Measurements from ENCODE around the gene BCR.

BCR gene

DNA sequence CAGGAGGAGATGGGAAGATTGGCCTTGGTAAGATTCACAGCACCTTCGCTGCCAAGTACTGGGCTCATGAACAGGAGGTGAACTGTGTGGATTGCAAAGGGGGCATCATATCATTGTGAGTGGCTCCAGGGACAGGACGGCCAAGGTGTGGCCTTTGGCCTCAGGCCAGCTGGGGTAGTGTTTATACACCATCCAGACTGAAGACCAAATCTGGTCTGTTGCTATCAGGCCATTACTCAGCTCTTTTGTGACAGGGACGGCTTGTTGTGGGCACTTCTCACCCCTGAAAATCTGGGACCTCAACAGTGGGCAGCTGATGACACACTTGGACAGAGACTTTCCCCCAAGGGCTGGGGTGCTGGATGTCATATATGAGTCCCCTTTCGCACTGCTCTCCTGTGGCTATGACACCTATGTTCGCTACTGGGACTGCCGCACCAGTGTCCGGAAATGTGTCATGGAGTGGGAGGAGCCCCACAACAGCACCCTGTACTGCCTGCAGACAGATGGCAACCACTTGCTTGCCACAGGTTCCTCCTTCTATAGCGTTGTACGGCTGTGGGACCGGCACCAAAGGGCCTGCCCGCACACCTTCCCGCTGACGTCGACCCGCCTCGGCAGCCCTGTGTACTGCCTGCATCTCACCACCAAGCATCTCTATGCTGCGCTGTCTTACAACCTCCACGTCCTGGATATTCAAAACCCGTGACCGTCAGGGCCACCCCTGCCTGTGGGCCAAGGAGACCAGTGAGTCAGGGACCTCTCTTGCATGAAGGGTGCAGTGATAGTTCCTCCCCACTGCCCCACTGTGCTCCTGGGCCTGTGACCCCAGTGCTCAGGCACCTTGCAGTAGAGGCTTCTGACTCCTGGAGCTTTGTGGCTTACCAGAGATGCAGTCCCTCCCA, 83.6 kb downstream of the BCR start:
- no peak for DNase-seq

DNA sequence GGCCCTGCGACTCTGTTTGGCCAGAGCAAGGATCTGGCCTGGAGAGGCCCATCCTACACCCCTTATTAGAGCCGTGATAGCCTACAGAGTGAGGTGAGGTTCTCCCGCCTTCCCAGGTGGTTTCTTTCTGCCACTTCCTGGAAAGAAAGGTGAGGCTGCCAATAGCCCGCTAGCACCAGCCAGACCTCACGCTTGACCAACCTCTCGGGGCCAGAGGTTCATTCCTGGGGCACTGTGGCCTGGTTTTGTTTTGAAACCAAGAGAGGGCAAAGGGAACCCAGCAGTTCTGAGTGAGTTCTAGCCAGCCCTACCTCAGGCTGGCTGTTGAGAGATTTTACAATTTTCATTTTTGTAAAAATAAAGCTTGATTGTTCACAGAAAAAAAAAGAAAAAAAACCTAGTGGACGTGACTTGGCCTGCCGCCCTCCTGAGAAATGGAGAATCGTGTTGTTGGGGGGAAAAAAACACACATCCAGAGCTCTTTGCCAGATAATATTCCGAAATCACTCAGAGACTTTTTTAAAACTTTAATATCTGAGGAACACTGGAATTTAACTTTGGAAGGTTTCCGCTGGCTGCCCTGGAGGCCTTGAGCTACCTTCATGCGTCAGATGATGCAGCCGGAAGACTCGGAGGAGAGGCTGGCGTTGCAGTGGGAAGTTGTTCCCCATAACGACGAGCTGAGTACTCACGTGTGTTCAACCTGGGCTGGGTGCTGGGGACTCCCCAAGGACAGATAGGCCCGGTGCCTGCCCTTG, 84.5 kb downstream of the BCR start:
- no peak for DNase-seq

DNA sequence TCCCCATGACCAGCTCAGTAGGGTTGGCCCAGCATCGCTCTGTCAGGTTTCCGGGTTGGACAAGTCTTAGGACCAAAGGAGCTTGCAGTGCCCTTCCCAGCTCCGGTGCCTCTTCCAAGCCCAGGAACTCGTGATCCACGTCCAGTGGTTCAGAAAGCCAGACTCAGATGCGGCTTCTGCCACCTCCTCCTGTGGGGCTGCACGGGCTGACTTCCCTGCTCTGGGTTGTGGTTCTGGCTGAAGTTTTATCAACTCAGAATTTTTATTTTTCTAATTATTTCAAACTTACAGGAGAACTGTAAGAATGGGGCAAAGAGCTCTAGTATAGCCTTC, 85.0 kb downstream of the BCR start:
- DNase-seq, result no peak

DNA sequence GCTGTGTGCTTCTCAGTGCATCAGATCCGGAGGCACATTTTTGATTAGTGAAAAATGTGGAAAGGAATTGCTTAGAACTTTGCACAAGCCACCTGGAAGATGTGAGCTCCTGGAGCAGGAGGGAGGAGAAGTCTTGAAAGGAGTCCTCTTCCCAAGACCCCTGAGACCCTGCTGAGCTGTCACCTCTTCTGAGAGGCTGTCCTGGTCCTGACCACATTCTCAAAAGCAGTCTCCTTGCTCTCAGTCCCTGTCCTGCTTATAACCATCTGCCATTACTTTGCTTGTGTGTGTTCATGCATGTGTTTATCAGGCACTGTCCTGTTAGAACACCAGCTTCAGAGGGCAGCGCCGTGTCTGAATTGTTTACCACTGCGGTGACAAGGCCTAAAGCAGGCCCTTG, 86.5 kb downstream of the BCR start:
- no peak for DNase-seq

DNA sequence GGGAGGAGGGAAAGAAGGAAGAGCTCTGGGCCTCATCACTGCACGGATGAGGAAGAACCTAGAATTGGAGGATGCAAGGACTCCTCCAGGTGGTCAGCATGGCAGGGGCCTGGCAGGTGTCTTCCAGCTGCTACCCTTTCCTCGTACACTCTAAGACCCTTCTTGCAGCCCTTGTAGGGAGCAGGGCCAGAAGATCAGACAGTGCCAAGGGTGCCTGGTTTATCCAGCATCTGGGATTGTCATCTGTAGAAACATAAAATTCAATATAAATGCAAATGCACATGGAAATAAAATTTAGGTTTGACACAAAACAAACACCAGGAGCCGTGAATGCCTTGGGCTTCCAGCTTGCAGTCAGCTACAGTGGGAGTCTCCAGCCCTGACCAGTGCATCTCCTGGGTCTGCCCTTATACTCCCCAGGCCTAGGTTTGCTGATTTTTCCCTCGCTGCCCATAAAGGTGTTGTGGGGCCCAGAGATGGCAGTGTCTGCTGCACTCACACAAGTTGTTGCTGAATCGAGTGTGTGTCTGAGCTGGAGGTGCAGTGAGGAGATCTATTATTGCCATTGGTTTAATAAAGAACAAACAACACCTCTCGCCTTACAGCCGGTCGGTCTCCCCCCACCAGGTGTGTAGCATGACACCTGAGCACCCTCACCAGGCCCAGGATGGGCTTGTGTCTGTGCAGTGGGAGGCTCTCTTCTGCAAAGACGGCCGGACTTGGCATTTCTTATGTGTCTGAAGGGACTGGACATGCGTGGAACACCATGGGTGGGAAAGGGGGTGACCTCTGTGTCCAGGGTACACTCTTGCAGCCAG, 87.1 kb downstream of the BCR start:
- DNase-seq, result no peak

DNA sequence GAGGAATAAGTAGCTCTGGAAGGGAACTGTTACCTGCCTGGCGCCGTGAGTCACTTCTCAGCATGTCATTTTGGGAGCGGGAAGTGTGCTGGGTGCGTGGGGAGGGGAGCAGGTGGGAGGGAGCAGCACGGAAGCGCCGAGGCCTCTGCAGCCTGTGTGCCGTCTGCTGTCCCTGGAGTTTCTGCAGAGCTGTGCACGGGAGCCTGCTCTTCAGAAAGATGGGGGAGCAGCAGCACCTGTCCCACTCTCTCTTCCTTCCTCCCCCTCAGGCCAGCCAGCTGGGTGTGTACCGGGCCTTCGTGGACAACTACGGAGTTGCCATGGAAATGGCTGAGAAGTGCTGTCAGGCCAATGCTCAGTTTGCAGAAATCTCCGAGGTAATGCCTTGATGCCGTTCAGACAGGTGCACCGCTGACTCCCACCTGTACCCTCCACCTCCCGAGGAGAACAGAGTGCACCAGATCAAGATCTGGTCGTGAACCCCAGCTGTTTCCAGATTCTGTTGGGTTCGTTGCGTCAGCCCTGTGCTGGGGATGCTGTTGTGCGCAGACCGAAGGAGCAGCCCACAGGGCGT, 87.9 kb downstream of the BCR start:
- no peak for DNase-seq

DNA sequence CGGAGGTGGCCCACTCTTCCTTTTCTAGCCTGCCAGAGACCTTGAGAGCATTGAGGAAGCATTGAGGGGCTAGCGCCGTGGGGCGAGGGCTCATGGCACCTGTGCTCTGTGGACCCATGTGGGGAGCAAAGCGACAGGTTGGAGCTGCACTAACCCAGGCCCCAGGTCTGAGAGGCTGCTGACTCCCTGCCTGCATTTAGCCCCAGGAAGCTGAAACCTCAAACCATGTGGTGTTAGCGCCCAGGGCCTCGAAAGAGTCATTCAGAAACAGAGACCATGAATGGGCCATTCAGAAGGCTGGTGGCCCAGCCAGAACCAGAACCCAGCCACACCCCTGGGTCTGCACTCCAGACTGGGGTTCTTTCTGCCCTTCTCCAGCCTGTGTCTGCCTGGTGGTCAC, 88.6 kb downstream of the BCR start:
- no peak for DNase-seq

DNA sequence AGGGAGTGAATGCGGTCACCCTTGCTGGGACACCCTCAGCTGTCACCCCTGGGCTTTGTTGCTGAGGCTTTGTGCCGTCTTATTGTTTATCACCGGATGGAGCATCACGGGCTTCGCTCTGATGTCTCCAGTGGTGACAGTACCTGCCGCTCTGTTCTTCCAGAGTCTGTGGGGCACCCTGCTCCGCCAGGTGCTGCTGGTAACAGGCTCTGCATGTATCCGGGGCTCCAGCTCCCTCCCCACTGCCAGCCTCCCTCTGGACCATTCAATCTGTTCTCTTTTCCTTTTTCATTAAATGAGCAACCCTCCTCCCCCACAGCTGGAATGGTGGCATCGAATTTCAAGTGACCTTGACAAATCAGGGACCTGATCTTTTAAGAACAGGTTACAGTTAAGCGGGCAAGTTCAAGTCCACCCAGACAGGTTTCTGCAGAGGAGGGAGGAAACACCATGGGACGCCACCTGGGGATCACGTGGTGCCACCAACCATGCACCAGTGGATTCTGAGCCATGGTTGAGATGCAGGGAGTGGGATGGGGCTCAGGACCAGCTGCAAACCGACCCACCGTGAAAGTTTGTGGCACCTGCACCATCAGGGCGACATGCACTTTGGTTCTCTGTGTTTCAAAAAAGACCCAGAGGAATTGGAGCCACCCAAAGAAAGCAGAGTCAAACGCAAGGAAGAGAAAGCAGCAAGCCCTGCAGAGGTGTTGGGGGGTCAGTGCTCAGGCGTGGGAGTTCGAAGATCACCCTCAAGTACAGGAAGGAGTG, 89.3 kb downstream of the BCR start:
- DNase-seq, result no peak

DNA sequence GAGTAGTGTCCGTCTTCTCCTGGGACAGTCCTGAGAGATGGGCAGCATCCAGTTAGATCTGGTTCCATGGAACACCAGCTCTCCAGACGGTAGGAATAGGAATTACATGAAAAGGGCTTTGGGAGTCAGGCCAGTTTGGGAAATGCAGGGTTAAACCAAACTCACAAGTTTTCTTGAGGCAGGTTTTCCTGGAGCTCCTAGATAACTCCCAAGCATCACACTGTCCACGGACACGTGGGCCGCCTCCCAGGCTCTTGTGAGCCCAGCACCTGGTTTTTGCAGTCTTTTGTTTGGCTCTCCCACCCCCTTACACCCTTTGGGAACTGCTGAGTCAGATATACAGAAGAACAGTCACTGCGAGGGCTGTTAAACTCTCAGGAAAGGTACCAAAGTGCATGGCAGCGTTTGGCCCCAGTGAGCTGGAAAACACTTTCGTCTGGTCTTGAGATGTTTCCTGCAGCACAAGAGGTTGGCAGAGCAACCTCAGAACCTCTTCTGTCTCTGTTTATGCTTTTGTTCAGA, 90.0 kb downstream of the BCR start:
- no peak for DNase-seq

DNA sequence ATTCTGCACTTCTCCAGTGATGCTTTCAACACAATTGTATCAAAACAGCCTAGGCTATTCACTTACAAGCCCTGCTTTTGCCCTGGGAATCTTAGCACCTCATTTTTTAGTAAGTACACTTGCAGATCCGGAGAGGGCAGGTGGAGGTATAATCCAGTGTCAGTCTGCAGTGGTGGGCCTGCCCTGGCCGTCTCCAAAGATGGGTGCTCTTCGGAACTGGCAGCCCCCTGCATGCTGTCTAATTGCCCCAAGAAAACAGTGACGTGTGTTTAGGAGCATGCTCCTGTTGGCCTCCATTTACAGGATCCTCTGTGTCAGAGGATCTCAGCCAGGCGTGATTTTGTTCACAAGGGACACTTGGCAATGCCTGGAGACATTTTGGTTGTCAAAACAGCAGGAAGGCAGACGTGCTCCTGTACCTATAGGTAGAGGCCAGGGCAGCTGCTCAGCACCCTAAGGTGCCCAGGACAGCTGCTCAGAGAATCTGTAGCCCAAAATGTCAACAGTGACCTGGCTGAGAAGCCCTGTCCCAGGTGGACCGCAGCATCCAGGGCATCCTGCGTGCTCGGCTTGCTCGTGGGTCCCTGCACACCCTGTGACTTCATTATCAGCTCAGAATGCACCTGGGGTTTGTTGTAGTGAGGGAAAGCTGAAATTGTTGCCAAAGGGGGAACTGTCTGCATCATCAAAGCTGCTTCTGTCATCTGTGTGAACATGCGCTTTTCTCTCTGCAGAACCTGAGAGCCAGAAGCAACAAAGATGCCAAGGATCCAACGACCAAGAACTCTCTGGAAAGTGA, 90.7 kb downstream of the BCR start:
- no peak for DNase-seq

DNA sequence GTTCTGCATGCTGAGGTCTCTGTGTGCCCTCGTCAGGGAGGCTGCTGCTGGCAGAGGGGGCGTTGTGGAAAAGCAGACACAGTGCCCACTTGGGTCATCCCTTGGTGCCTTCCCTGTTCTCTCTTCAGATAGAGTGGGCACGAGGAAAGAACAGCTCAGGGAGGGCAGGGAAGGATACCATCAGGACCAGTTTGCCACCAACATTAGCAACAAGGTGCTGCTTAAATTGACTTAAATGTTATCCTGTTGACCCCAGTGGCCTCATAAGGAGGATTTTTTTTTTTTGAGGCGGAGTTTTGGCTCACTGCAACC, 91.2 kb downstream of the BCR start:
- DNase-seq, result no peak

DNA sequence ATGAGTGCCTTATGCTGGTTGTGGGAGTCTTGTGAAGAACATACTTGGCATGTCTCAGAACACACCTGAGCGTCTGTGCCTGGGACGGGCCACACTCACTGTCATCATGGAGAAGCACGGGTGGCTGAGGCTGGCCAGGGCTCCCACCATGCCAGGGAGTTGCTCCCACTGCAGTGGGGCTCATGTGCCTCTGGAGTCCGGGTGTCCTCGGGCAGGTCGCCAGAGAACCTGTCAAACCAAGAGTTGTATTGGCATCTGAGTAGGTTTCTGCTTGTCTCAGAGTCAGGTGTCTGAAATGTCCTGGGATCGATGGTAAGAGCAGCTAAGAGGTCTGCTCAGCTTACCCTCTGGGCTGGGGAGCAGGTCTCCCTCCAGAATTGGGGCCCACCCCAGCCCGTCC, 92.1 kb downstream of the BCR start:
- DNase-seq, result no peak

DNA sequence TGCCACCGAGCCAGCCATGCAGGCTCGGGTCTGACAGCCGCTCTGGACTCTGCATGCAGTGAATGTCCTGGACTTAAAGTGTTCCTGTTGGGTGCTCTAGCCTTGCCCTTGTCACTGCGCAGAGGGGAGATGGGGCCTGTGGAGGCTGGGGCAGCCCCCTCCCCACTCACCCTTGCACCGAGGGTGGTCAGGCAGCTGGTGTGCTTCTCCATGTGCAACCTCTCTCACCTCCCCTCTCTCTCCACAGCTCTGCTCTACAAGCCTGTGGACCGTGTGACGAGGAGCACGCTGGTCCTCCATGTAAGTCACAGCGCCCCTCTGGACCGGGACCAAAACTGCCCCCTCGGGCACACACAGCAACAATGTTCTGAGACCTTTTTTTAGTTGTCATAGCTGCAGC, 92.5 kb downstream of the BCR start:
- DNase-seq, result no peak

DNA sequence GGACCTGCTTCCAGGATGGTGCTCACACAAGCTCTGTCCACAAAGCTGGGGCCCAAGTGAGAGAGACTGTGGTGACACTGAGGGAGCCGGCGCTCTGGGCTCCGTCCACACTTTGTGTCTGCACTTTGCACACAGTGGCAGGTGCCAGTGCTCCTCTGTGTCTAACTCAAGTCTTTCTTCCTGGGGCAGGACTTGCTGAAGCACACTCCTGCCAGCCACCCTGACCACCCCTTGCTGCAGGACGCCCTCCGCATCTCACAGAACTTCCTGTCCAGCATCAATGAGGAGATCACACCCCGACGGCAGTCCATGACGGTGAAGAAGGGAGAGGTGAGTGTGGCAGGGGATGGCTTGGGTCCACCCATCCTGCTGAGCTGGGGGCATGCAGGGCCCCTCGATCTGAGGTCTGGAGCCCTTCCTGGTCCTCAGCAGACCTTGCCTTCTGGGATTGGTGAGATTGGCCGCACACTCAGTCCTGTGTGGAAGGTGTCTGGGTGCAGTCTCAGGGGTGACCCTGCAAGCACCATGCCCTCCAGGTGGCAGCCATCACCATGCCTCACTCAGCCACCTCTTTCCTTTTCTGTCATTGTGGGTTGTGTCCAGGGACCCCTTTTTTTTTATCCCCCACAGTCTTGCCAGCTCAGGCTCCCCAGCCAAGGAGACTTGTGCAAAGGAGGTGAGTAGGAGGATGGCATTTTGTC, 93.3 kb downstream of the BCR start:
- no peak for DNase-seq

DNA sequence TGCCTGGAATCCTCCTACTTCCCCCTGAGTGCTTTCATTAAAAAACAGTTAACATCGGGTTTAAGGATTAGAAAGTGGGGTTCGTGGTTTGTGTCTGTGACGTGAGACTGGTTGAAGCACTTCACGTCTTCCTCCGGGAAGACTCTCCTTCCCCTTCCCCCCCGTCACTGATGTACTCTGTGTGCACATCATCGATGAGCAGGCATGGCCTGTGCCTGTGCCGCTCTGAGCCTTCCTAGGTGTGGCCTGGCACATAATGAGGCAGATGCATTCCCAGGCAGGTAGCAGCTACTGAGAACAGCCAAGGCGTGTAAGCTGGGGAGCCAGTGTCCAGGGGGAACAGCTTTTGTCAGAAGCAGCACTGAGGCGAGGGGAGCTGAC, 93.8 kb downstream of the BCR start:
- DNase-seq, result no peak

DNA sequence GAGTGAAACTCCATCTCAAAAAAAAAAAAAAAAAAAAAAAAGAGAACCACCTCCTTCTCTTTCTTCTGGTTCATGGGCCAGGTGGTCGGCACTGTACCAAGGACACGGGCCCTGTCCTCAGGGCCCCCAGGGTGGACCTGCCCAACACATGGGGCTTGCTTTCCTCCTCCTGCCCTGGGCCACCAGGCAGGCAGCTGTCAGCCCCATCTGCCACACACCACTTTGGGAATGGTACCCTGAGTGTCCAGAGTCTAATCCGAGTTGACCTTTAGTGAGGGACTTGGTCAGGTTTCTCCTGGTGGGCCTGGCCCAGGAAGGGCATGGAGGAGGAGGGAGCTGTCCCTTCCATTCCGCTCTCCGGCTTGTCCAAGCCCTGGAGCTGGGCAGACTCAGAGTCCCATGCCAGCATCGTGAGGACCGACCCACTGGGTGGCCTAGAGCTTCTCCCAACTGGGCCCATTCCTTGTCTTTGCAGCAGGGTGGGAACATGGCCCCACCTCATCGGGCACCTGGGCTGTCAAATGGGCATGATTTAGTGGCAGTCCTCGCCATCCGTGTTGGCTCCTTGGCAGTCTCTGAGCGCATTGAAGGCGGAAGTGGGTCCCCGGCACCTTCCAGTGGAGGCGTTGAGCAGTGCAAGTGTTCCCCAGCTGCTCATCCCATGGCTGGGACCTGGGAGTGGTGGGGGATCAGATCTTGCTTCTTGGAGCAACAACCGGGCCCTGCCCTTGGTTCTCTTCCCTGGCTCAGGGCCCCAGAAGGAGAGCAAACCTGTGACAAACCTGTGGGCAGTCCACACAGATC, 94.8 kb downstream of the BCR start:
- DNase-seq, result no peak

DNA sequence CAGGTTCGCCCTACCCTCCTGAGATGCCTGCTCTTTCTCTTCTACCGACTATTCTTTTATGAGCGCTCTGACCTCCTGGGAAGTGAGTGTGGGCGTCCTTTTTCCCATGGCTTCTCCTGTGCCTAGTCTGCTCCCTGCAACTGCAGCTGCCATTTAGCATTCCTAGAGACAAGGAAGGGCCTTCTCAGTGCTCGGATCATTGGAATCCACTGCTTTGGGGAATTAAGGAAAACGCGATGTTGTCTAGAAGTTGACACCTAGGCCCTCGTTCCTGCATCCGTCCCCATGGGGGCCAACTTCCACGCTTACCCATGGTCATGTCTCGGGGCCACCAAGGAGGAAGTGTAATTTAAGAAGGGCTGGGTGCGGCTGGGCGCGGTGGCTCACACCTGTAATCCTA, 95.4 kb downstream of the BCR start:
- no peak for DNase-seq

DNA sequence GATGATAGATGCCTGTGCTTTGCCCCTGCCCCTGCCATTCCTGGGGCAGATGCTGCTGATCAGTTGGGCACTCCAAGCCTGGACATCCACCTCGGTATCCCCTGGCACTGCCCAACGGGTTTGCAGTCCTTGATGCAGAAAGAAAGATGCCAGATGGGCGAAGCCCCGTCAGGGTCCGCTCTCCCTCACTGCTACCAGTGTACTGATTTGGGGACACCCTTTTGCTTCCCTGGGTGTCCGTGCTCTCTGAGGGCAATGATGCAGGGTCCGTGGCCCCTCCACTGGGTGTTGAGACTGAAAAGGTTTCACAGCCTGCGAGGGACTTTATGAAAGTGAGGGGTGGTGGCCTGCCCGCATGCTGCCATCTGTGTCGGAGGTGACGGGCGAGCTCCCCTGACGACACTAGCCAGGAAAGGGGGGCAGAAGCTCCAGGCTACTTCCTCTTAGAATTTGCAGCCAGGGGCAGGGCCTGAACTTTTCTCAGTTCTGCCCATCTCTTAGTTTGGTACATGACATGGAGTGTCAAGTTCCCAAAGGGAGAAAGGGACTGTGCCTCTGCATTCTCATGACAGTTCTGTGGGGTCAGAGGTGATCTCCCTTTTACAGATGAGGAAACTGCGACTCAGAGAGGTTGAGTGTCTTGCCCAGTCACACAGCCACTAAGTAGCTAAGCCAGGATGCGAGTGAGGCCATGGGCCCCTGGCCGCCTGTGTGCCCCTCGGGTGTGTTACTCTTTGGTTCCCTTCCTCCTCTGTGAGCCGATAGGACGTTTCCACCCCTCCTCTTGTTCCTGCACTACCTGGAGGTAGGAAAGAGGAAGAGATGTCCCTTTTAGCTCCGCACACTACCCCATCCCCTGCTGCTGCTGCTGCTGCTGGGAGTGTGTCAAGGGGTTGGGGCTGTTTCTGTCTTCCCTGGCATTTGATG, 96.6 kb downstream of the BCR start:
- DNase-seq, result no peak
